ENCODE data around the gene GATAD2B. TPM values are rescaled to one million over a fixed set of nuclear protein-coding genes. Genes with fewer than 3 reads are reported as not detected.

Gene GATAD2B
- polyA plus RNA-seq, 3 donors = 1.1 to 11.0 (median 2.0) TPM

DNA sequence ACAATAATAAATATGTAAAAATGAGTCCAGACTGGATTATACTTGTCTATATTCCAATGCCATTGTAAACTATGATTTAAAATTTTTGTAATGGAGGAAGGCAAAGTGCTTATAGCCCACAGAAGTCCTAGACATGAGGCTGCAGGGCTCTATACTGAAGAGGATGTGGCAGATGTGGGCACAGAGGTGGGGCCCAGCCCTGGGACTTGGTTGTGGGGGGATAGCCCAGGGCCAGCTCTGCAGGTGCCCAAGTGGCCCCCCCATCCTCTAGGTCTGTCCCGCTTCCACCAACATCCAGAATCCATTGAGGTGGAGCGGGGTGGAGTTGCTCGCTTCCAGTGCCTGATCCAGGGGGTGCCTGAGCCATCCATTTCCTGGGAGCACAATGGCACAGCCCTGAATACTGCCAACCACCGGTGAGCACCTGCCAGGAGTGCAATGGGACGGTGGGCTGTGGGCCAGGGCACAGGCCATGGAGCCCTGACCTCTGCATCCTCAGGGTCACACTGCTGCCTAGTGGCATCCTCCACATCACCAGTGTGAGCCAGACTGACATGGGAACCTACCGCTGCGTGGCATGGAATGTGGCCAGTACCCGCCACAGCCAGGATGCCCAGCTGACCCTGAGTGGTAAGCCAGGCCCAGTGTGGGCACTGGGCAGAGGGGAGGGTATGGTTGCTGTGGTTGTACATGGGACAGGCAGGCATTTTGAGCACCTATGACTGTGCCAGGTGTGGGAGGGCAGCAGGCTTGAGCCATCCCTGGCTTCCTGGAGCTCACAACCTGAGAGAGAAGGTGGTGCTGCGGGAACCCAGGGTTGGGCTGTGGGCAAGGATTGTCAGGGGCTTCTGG lies 126.6 kb downstream of the GATAD2B start:
- WGBS (ENCODE audit: insufficient coverage) = 85% methylated on average over 9 of the region's 9 CpGs
- Histone ChIP-seq H3K4me3 (replicated peaks in 1 of 3; ENCODE audit: low read depth in 2 of 3, low read length in 3 of 3) (no peak overlapping the region), H2AFZ (ENCODE audit: insufficient read depth, low read depth, low read length, poor library complexity, severe bottlenecking) (no peak overlapping the region), H3K9ac (ENCODE audit: insufficient read depth, low read length, poor library complexity, severe bottlenecking) (no peak overlapping the region), H3K36me3 (replicated peaks in 1 of 2; ENCODE audit: control insufficient read depth in 1 of 2, insufficient read depth in 2 of 2, low read length in 2 of 2) (no peaks in the 10 kb centered on the region), H3K27ac (ENCODE audit: low read depth in 1 of 2, low read length in 2 of 2) (no peak overlapping the region), H3K79me2 (ENCODE audit: insufficient read depth, low read length) (no peaks in the 10 kb centered on the region), H3K27me3 (ENCODE audit: control insufficient read depth in 2 of 2, insufficient read depth in 2 of 2, low read length in 2 of 2) (no peaks in the 10 kb centered on the region), H4K20me1 (ENCODE audit: insufficient read depth, low read length) (no peaks in the 10 kb centered on the region), H3K4me2 (replicated peaks; ENCODE audit: extremely low read depth, low read length, poor library complexity, severe bottlenecking) (no peak overlapping the region), H3K4me1 (ENCODE audit: control insufficient read depth in 1 of 2, insufficient read depth in 2 of 2, low read length in 2 of 2) (peaks cover 16 to 19% of the 10 kb centered on the region in 2 donors), H3K9me3 (replicated peaks in 1 of 2; ENCODE audit: control insufficient read depth in 1 of 2, insufficient read depth in 1 of 2, low read length in 2 of 2) (no peaks in the 10 kb centered on the region)
- Mint-ChIP-seq H3K27ac (peak overlapping the region in 3 of 7 donors; percentile 16 to 67 (median 26)), H3K9me3 (peaks cover 0 to 3% (median 0%) of the 10 kb centered on the region in 7 donors), H3K27me3 (ENCODE audit: low read depth in 3 of 3) (peaks cover 1 to 2% (median 2%) of the 10 kb centered on the region in 3 donors), H3K36me3 (peaks cover 7 to 12% of the 10 kb centered on the region in 2 donors), H3K4me3 (no peak overlapping the region), H3K4me1 (peaks cover 25% of the 10 kb centered on the region)
- TF ChIP-seq, protein P1, sequence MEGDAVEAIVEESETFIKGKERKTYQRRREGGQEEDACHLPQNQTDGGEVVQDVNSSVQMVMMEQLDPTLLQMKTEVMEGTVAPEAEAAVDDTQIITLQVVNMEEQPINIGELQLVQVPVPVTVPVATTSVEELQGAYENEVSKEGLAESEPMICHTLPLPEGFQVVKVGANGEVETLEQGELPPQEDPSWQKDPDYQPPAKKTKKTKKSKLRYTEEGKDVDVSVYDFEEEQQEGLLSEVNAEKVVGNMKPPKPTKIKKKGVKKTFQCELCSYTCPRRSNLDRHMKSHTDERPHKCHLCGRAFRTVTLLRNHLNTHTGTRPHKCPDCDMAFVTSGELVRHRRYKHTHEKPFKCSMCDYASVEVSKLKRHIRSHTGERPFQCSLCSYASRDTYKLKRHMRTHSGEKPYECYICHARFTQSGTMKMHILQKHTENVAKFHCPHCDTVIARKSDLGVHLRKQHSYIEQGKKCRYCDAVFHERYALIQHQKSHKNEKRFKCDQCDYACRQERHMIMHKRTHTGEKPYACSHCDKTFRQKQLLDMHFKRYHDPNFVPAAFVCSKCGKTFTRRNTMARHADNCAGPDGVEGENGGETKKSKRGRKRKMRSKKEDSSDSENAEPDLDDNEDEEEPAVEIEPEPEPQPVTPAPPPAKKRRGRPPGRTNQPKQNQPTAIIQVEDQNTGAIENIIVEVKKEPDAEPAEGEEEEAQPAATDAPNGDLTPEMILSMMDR (IDR thresholded peaks at IDR 0.05) = no peak
- intact Hi-C loops (cut with micrococcal nuclease) = loop anchor here (5.0 kb wide), 1 partner anchor 191 kb away; the partner anchor contains the start of gene RAB13 (in 2 of the 2)
- DNase-seq = no peak

- H3K9ac ChIP-seq (ENCODE audit: insufficient read depth, low read length, poor library complexity, severe bottlenecking) = no peak overlapping the region
- no peaks in the 10 kb centered on the region for H4K20me1 ChIP-seq (ENCODE audit: insufficient read depth, low read length)
- Mint-ChIP-seq H3K27ac (peak overlapping the region in 1 of 7 donors; percentile 26), H3K27me3 (ENCODE audit: low read depth in 3 of 3) (peaks cover 1 to 2% (median 2%) of the 10 kb centered on the region in 3 donors), H3K4me1 (peaks cover 32% of the 10 kb centered on the region), H3K4me3 (no peak overlapping the region), H3K36me3 (peaks cover 3 to 12% of the 10 kb centered on the region in 2 donors), H3K9me3 (no peaks in the 10 kb centered on the region)
- H3K4me1 ChIP-seq (ENCODE audit: control insufficient read depth in 1 of 2, insufficient read depth in 2 of 2, low read length in 2 of 2) = peaks cover 23 to 25% of the 10 kb centered on the region in 2 donors
- no peaks in the 10 kb centered on the region for H3K9me3 ChIP-seq (replicated peaks in 1 of 2; ENCODE audit: control insufficient read depth in 1 of 2, insufficient read depth in 1 of 2, low read length in 2 of 2)
- H3K4me2 ChIP-seq (replicated peaks; ENCODE audit: extremely low read depth, low read length, poor library complexity, severe bottlenecking) = no peak overlapping the region
- H3K36me3 ChIP-seq (replicated peaks in 1 of 2; ENCODE audit: control insufficient read depth in 1 of 2, insufficient read depth in 2 of 2, low read length in 2 of 2) = no peaks in the 10 kb centered on the region
- H3K79me2 ChIP-seq (ENCODE audit: insufficient read depth, low read length) = no peaks in the 10 kb centered on the region
- no peak overlapping the region for H3K4me3 ChIP-seq (replicated peaks in 1 of 3; ENCODE audit: low read depth in 2 of 3, low read length in 3 of 3)
- TF ChIP-seq, protein P1 (IDR thresholded peaks at IDR 0.05) = no peak
- no peaks in the 10 kb centered on the region for H3K27me3 ChIP-seq (ENCODE audit: control insufficient read depth in 2 of 2, insufficient read depth in 2 of 2, low read length in 2 of 2)
- 89% methylated on average over 14 of the region's 18 CpGs for WGBS (ENCODE audit: insufficient coverage)
- H3K27ac ChIP-seq (ENCODE audit: low read depth in 1 of 2, low read length in 2 of 2) = no peak overlapping the region
- no peak for DNase-seq
- intact Hi-C loops (cut with micrococcal nuclease) = loop anchor here (5.0 kb wide), 1 partner anchor 192 kb away; the partner anchor contains the start of gene RAB13 (in 2 of the 2)
- no peak overlapping the region for H2AFZ ChIP-seq (ENCODE audit: insufficient read depth, low read depth, low read length, poor library complexity, severe bottlenecking)
These were observed 127.4 kb downstream of the GATAD2B start for GRCh38 chr1:153795330-153795837.

Data from CD14-positive monocyte (primary cell).